Measurements from ENCODE around the gene CLCN3. TPM values are rescaled to one million over a fixed set of nuclear protein-coding genes. Genes with fewer than 3 reads are reported as not detected.

The CLCN3 gene
- total and polyA plus RNA-seq, 2 of the 13 experiments (the other 11 are each of a cell fraction or from before 2014, with no cell fraction given): 13.6 to 23.7 TPM

DNA sequence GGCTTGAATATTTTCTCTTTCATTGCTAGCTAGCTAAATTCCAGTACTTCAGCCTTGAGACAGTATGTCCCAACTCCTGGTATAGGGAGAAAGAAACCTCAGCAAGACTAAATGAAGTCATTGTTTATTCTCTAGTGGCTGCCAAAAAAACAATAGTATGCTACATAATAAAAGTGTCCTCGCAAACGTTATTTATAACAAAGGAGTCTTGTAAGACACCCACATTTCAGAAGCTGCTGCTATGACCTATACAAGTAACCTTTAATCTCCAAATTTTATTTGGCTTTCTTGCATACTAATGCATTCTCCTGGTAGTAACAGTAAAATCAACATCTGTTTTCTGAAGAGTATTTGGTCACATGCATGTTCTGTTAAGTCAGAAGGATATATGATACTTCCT, 36.8 kb upstream of the CLCN3 start:
- Histone ChIP-seq H3K4me2 (ENCODE audit: low read depth, low read length) (no peak overlapping the region), H3K9ac (ENCODE audit: insufficient read depth, low read depth, low read length) (no peak overlapping the region), H3K27ac (ENCODE audit: extremely low read length, insufficient read depth, low read length) (no peak overlapping the region), H3K4me3 (replicated peaks in 1 of 3; ENCODE audit: insufficient read depth in 1 of 3, low read depth in 2 of 3, low read length in 3 of 3) (no peak overlapping the region), H3K27me3 (ENCODE audit: control insufficient read depth in 1 of 2, insufficient read depth in 2 of 2, low read length in 2 of 2) (no peaks in the 10 kb centered on the region), H3K4me1 (ENCODE audit: insufficient read depth, low read length) (no peaks in the 10 kb centered on the region), H2AFZ (ENCODE audit: low read length) (no peak overlapping the region), H3K9me3 (ENCODE audit: low read length) (no peaks in the 10 kb centered on the region), H3K36me3 (replicated peaks in 1 of 2; ENCODE audit: control insufficient read depth in 1 of 2, insufficient read depth in 2 of 2, low read length in 2 of 2) (peaks cover 0 to 11% of the 10 kb centered on the region in 2 experiments; a peak in 2 of 5 replicates), H3K79me2 (ENCODE audit: insufficient read depth, low read length) (no peaks in the 10 kb centered on the region), H4K20me1 (ENCODE audit: insufficient read depth, low read length) (no peaks in the 10 kb centered on the region)
- 59% methylated on average over 2 of the region's 2 CpGs for WGBS (ENCODE audit: low lambda C conversion rate)
- ChIA-PET POLR2A (no interaction called here), CTCF (ENCODE audit: low intra/inter-chr PET ratio, low total read pairs) (no interaction called here)
- no TSS peak for BruUV-seq (replicated peaks)
- FAIRE-seq (no peak), ATAC-seq (no peak), DNase-seq (ENCODE audit: low spot score) (no peak)
- intact Hi-C loops (cut with micrococcal nuclease; ENCODE audit: unreplicated experiment) (no loop called here), in situ Hi-C loops (cut with HindIII; ENCODE audit: extremely low pct_ligation_motif_present, low pct_unique_long_range_greater_than_20kb) (no loop called here)
- TF ChIP-seq NR2F1 (CRISPR knock-in tag; IDR thresholded peaks at IDR 0.05) (no peak), ZNF317 (CRISPR knock-in tag; IDR thresholded peaks at IDR 0.05) (no peak), FOXC1 (CRISPR knock-in tag; IDR thresholded peaks at IDR 0.05; ENCODE audit: borderline replicate concordance) (no peak), MAX (IDR thresholded peaks at IDR 0.05) (no peak), PHF21A (CRISPR knock-in tag; IDR thresholded peaks at IDR 0.05) (no peak), ZNF773 (CRISPR knock-in tag; IDR thresholded peaks at IDR 0.05; ENCODE audit: borderline replicate concordance) (no peak), ZXDC (CRISPR knock-in tag; IDR thresholded peaks at IDR 0.05) (no peak)

Measured in HepG2 (cell line).